Measurements from ENCODE around the gene TMEM121. TPM values are rescaled to one million over a fixed set of nuclear protein-coding genes. Genes with fewer than 3 reads are reported as not detected.

Gene TMEM121
- total and polyA plus RNA-seq, 2 of the 4 experiments (the other 2 are of a cell fraction), result 2.7 to 6.3 TPM

GRCh38 chr14:105501504-105502291, 24.7 kb upstream of the TMEM121 start:
- no peak for DNase-seq

More at GRCh38 chr14:105501504-105502291, 24.7 kb upstream of the TMEM121 start:
- intact Hi-C loops (cut with micrococcal nuclease) (no loop called here), dilution Hi-C loops (cut with HindIII; ENCODE audit: low sequenced_read_pairs, unreplicated experiment) (no loop called here), in situ Hi-C loops (cut with MboI; ENCODE audit: low sequenced_read_pairs) (no loop called here)
- H3K9me1 ChIP-seq (ENCODE audit: insufficient read depth, low read length), result no peaks in the 10 kb centered on the region
- H4K5ac ChIP-seq (ENCODE audit: low read depth, low read length), result no peak overlapping the region
- H3K14ac ChIP-seq (replicated peaks; ENCODE audit: low read depth, low read length), result no peak overlapping the region
- TF ChIP-seq BHLHE40 (IDR thresholded peaks at IDR 0.05; ENCODE audit: low read depth, low read length) (no peak), RFX5 (IDR thresholded peaks at IDR 0.05; ENCODE audit: low read depth, low read length) (no peak), RAD21 (IDR thresholded peaks at IDR 0.05; ENCODE audit: low read length) (no peak), SMC3 (IDR thresholded peaks at IDR 0.05; ENCODE audit: low read depth, low read length) (no peak), POLR2A (IDR thresholded peaks at IDR 0.05; ENCODE audit: low read depth, low read length) (no peak), USF2 (IDR thresholded peaks at IDR 0.05; ENCODE audit: low read depth, low read length) (no peak), MAZ (IDR thresholded peaks at IDR 0.05; ENCODE audit: borderline replicate concordance, low read depth, low read length) (no peak), CTCF (conservative IDR thresholded peaks at IDR 0.05; ENCODE audit: low read depth, low read length) (no peak), MXI1 (IDR thresholded peaks at IDR 0.05; ENCODE audit: borderline replicate concordance, low read depth, low read length) (no peak), MAFK (IDR thresholded peaks at IDR 0.05; ENCODE audit: low read depth, low read length) (no peak), CHD1 (IDR thresholded peaks at IDR 0.05; ENCODE audit: low read depth, low read length) (no peak), FOS (IDR thresholded peaks at IDR 0.05; ENCODE audit: low read depth, low read length) (no peak), ELK1 (IDR thresholded peaks at IDR 0.05; ENCODE audit: borderline replicate concordance, low read depth, low read length) (no peak), CEBPB (IDR thresholded peaks at IDR 0.05; ENCODE audit: low read depth, low read length) (no peak), RCOR1 (IDR thresholded peaks at IDR 0.05; ENCODE audit: insufficient replicate concordance, low read length) (no peak), NFE2L2 (IDR thresholded peaks at IDR 0.05; ENCODE audit: low read depth, low read length) (no peak)
- no peak overlapping the region for H3K56ac ChIP-seq (ENCODE audit: extremely low read depth, insufficient read depth, low read length)
- no peaks in the 10 kb centered on the region for H3K4me1 ChIP-seq (ENCODE audit: control insufficient read depth, insufficient read depth, low read length)
- H2BK5ac ChIP-seq (ENCODE audit: low read depth, low read length, poor library complexity, severe bottlenecking), result no peak overlapping the region
- ChIA-PET POLR2A (ENCODE audit: unreplicated experiment) (no interaction called here), CTCF (no interaction called here)
- H4K91ac ChIP-seq (ENCODE audit: insufficient read depth, low read depth, low read length), result no peak overlapping the region
- no peak overlapping the region for H2AK9ac ChIP-seq (replicated peaks; ENCODE audit: low read depth, low read length, poor library complexity)
- no peak overlapping the region for H3K4me3 ChIP-seq (ENCODE audit: insufficient read depth, low read depth, low read length)
- no peaks in the 10 kb centered on the region for H3K79me1 ChIP-seq (ENCODE audit: low read depth in 1 of 2, low read length in 2 of 2)
- H3K36me3 ChIP-seq (ENCODE audit: control insufficient read depth, insufficient read depth, low read length), result no peaks in the 10 kb centered on the region
- H3K18ac ChIP-seq (ENCODE audit: low read depth, low read length), result no peak overlapping the region
- H2BK15ac ChIP-seq (ENCODE audit: low read depth, low read length), result no peak overlapping the region
- no peak overlapping the region for H2BK20ac ChIP-seq (ENCODE audit: low read depth, low read length)
- no peak overlapping the region for H4K8ac ChIP-seq (ENCODE audit: low read depth in 2 of 2, low read length in 2 of 2)
- no TSS peak for BruUV-seq (replicated peaks)
- H3K27ac ChIP-seq (ENCODE audit: insufficient read depth, low read length), result no peak overlapping the region
- no peak for ATAC-seq (ENCODE audit: low read depth)
- H3K4me2 ChIP-seq (ENCODE audit: low read depth, low read length), result no peak overlapping the region
- no peak overlapping the region for H3K4ac ChIP-seq (ENCODE audit: low read depth, low read length)
- H4K20me1 ChIP-seq (ENCODE audit: insufficient read depth, low read length), result no peaks in the 10 kb centered on the region
- 97% methylated on average over 7 of the region's 13 CpGs; no CpG with 5 or more reads in 1 of the 2 experiments for WGBS, 2 experiments (ENCODE audit: extremely low coverage in 2 of 2, insufficient read length in 1 of 2)
- no peaks in the 10 kb centered on the region for H3K9me3 ChIP-seq (ENCODE audit: control insufficient read depth, insufficient read depth, low read length)
- H2AK5ac ChIP-seq (ENCODE audit: low read depth, low read length), result no peak overlapping the region
- H3K23ac ChIP-seq (ENCODE audit: low read depth, low read length), result no peak overlapping the region
- no peaks in the 10 kb centered on the region; the same call in 1 of the 2 replicates for H3K27me3 ChIP-seq (ENCODE audit: control insufficient read depth, insufficient read depth, low read length)
- H3K9ac ChIP-seq (ENCODE audit: low read depth, low read length), result no peak overlapping the region
- no peak overlapping the region for H2AFZ ChIP-seq (replicated peaks; ENCODE audit: low read length, poor library complexity)
- H2BK120ac ChIP-seq (ENCODE audit: low read depth, low read length), result no peak overlapping the region

Measured in IMR-90 (cell line).